ENCODE measurements around the gene ACTL6B.

DNA sequence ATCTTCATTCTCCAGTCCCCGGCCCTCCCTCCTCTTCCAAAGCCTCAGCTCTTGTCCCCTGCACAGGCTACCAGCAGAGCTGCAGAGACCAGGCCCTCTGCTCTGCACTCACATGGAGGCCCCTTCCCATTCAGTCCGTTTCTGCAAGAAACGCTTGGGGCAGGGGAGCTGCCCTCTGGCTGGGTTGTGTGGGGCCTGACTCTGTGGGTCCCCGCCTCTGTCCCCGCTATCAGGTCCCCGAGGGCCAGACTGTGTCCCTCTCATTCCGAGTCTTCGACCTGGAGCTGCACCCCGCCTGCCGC lies 52.6 kb downstream of the ACTL6B start:
- TF ChIP-seq CTCF (optimal IDR thresholded peaks at IDR 0.05 in 1 of 3, IDR thresholded peaks at IDR 0.05 in 1 of 3, conservative IDR thresholded peaks at IDR 0.05 in 1 of 3; ENCODE audit: extremely low read depth in 1 of 3, insufficient read depth in 2 of 3, low read length in 3 of 3) (no peak), EZH2 (IDR thresholded peaks at IDR 0.05; ENCODE audit: low read length) (no peak)
